Measurements from ENCODE around the gene PDXK.

Gene PDXK

DNA sequence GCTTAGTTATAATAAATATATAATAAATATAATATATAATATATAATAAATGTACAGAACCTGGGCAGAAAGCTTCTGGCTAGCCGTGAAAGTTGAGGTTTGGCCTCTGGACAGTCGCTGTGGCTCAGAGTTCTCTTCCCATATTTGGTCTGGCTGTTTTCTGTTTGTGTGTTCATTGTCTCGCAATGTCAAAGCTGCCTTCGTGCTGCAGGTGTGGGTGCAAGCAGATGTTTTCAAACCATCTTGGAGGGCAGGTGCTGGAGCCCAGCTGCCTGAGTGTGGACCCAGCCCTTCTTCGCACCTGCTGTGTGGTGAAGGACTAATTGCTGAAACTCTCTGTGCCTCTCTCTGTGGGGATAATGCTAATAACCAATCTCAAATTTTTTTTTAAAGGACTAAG lies 60.7 kb downstream of the PDXK start:
- no peak for DNase-seq (ENCODE audit: low read depth in 2 of 2)

DNA sequence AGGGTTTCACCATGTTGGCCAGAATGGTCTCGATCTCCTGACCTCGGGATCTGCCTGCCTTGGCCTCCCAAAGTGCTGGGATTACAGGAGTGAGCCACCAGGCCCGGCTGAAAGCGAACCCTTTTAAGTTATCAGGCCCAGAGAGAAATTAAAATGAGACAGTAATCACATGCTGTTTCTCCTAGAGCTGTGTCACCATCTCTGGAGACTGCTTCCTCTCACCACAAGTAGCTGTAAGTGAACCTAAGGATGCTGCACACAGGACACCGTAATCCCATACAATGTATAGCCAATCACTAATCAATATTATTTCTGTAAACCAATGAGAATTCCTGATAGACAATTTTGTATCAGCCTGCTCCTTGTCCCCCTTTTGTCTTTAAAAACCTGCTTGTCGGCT lies 62.9 kb downstream of the PDXK start:
- DNase-seq (ENCODE audit: low read depth in 2 of 2): no peak

DNA sequence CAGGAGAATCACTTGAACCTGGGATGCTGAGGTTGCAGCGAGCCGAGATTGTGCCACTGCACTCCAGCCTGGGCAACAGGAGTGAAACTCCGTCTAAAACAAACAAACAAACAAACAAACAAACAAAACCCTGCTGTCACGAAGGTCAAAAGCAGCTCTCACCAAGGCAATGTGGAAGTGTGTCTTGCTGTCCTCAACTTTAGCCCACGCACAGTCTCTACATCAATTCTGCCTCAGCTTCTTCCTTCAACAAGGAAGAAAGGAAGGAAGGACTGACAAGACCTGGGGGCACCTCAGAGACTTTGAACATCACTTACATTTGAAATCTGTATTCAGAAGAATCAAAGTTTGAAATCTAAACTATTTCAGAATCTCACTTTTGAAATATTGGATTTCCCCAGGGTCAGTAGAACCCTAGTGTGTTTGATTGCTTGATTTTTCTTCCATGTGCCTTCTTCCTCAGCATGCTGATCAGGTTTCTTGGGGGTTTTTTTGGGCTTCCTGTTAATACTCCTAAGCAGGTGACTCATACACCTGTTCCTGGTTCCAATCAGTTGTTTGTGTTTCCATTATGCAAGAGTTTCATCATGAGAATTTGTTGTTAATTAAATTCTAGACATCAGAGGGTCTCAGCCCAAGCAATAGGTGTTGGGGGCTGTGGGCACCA lies 63.6 kb downstream of the PDXK start:
- no peak for DNase-seq (ENCODE audit: low read depth in 2 of 2)

DNA sequence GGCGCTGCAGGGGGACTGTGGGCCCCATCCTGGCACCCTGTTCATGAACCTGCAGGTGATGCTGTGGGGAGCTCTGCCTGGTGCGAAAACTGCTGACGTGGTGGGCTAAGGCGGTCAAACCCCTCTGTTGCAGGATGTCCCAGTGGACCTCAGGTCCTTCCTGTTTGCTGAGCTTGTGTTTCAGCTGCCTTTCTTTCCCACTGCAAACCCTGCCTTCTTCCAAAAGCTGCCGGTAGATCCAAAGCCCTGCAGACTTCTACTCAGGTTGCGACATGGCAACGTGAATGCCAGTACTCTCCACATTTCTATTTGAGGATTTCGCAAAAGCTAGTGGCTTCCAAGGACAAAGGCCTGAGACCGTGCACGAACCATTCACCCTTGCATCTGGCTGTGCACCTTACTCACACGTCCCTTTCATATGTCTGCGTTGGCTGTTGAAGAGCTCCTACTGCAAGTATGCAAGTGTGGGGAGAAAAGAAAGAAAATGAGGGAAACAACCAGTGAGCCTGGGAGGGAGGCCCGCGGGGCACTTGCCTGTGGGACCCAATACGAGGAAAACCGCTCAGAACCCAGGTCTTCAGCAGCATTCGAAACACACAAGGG lies 64.3 kb downstream of the PDXK start:
- DNase-seq (ENCODE audit: low read depth in 2 of 2): no peak

DNA sequence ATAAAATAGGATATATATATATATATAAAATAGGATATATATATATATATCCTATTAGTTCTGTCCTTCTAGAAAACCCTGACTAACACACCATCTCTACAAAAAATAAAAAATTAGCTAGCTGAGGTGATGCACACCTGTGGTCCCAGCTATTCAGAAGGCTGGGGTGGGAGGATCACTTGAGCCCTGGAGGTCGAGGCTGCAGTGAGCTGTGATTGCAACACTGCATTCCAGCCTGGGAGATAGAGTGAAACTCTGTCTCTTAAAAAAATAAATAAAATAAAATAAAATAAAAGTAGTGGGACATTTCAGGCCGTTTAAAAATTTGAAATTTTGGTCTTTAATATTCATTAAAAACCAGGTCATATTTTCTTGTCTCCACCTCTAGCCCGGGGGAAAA lies 66.2 kb downstream of the PDXK start:
- DNase-seq (ENCODE audit: low read depth in 2 of 2): no peak

DNA sequence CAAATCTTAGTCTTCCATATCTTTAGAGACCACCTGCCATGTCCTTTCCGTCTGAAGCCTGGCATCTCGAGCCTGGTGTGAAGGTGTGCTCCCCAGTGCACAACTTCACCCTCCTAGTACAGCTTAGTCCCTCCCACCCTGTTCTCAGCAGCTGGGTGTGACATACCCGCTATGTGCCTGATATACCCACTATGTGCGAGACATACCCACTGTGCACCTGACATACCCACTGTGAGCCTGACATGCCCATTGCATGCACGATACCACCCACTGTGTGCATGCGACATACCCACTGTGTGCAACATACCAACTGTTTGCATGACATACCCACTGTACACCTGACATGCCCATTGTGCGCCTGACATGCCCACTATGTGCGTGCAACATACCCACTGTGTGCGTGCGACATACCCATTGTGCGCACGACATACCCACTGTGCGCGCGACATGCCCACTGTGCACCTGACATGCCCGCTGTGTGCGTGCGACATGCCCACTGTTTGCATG lies 67.4 kb downstream of the PDXK start:
- DNase-seq (ENCODE audit: low read depth in 2 of 2): no peak

DNA sequence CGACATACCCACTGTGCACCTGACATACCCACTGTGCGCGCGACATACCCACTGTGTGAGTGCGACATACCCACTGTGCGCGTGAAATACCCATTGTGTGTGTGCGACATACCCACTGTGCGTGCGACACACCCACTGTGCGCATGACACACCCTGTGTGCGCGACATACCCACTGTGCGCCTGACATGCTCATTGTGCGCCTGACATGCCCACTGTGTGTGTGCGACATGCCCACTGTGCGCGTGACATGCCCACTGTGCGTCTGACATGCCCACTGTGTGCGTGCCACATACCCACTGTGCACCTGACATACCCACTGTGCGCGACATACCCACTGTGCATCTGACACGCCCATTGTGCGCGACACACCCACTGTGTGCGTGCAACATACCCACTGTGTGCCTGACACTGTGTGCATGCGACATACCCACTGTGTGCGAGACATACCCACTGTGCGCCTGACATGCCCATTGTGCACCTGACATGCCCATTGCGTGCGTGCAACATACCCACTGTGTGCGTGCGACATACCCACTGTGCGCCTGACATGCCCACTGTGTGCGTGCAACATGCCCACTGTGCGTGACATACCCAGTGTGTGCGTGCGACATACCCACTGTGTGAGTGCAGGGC lies 68.0 kb downstream of the PDXK start:
- DNase-seq (ENCODE audit: low read depth in 2 of 2): no peak

DNA sequence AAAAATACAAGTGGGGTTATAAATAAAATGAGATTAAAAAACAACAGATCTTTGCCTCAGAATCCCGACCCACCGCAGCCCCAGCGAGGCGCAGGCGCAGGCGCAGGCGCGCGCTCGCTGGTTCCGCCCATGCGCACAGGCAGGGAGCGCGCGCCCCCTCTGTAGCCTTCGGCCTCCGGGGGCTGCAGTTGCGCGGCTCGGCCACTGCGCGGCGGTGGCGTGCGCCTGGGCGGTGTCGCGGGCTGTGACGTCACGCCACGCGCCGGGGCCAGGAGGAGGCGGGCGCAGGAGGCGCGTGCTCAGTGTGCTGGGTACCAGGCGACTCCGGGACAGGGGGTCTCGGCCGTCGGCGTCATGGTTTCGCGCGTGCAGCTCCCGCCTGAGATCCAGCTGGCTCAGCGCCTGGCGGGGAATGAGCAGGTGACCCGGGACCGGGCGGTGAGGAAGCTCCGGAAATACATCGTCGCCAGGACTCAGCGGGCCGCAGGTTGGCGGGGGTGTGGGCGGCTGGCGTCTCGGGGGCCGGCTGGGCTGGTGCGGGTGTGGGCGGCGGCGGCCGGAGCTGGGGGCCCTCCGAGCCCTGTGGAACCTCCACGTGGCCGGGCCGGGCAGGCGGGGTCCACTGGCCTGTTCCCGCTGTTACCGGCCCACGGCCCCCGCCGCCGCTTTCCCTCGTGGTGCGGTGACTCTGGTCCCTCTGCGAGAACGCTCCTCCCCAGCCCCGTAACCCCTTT lies 70.5 kb downstream of the PDXK start, which contains the start of gene RRP1:
Gene RRP1 (plus strand): TSS at position 302 of the 734 bp plus-strand sequence. CDS start 53 bp downstream, at position 355.
- DNase-seq (ENCODE audit: low read depth in 2 of 2): peak; percentile 86 to 89

DNA sequence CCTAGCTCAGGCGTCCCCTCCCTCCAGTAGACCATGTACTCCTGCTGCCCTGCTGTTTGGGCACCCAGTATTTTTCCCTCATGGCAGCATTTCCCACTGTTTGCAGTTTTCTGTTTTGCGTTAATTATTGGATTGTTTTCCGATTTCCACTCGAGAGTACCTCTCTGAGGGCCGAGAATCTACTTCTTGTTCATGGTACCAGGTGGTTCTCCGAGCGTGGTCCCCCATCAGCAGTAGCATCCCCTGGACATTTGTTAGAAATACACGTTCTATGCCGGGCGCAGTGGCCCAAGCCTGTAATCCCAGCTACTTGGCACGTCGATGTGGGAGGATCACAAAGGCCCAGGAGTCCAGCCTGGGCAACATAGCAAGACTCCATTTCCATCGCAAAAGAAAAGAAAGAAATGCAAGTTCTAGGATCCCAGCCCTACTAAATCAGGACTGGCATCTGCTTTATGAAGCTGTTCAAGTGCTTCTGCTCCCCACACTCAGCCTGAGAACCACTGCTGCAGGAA lies 71.1 kb downstream of the PDXK start:
- no peak for DNase-seq (ENCODE audit: low read depth in 2 of 2)

DNA sequence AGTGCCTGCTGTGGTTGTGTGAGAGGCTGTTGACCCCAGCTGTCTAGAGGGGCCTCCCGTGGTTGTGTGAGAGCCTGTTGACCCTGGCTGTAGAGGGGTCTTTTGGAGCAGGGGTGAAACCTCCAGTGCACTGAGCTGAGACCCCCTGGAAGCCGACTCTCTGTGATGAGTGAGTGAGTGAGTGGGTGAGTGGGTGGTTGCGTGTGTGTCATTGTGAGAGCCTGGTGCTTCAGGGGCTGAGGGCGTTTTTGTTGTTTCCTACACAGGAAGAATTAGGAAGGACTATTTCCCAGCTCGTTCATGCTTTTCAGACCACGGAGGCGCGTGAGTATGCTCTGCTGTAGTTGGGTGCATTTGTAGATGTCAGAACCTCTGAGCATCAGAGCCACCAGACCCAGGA lies 73.5 kb downstream of the PDXK start:
- DNase-seq (ENCODE audit: low read depth in 2 of 2): no peak

DNA sequence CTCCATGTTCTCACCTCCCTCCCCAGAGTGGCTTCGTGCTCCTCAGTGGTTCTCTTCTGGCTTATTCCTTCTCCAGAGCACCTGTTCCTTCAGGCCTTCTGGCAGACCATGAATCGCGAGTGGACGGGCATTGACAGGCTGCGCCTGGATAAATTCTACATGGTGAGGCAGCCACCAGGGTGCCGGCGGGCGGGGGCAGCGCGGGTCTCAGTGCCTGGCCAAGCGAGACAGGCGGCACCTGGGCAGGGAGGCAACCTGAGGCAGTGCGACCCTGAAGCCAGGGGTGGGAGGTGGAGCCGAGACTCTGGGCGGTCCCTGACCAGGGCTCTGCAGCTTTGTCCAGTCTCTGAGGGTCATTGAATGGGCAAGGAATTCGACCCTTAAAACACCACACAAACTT lies 74.3 kb downstream of the PDXK start:
- DNase-seq (ENCODE audit: low read depth in 2 of 2): no peak

DNA sequence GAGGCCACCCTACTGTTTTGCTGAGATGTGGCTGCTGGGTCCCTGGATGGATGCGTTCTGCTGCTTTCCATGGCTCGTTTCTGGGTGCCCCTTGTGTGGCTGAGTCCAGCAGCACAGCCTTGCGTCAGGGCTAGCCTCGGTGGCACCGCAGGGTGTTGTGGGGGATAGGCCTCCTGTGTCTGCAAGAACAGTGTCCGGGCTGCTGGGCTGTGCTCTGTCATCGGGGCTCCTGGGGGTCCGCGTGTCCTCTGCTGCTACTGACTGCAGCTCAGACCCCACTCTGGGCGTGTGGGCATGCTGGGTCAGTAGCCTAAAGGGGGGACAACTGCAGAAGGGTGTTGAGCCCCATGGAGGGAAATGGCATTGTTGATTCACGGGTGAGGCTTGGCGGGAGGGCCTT lies 75.4 kb downstream of the PDXK start:
- no peak for DNase-seq (ENCODE audit: low read depth in 2 of 2)

DNA sequence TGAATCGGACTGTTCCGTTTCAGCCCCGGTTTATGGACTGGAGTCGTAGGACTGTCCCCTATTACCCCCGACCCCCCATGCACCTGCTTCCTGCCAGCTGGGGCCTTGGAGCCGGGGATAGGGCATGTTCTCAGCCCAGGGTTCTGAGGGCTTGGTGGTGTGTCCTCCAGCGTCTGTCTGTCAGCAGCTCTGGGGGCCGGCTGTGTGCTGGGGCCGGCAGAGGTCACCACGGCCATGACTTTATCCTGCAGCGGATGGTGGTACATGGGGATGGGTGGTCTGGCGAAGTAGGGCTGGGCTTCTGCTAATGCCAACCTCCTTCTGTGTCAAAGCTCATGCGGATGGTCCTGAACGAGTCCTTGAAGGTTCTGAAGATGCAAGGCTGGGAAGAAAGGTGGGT lies 75.9 kb downstream of the PDXK start:
- DNase-seq (ENCODE audit: low read depth in 2 of 2): no peak

DNA sequence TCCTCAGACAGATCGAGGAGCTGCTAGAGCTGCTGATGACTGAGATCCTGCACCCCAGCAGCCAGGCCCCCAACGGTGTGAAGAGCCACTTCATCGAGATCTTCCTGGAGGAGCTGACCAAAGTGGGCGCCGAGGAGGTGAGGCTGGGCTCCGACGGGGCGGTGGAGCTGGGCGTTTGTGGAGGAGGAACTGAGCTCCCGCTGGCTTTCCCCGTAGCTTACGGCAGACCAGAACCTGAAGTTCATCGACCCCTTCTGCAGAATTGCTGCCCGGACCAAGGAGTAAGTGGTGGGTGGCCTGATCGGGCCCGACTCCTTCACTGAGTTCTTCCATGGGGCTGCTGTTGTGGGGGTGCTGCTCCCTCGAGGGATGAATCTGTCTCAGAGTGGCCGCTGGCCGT lies 78.5 kb downstream of the PDXK start:
- no peak for DNase-seq (ENCODE audit: low read depth in 2 of 2)

DNA sequence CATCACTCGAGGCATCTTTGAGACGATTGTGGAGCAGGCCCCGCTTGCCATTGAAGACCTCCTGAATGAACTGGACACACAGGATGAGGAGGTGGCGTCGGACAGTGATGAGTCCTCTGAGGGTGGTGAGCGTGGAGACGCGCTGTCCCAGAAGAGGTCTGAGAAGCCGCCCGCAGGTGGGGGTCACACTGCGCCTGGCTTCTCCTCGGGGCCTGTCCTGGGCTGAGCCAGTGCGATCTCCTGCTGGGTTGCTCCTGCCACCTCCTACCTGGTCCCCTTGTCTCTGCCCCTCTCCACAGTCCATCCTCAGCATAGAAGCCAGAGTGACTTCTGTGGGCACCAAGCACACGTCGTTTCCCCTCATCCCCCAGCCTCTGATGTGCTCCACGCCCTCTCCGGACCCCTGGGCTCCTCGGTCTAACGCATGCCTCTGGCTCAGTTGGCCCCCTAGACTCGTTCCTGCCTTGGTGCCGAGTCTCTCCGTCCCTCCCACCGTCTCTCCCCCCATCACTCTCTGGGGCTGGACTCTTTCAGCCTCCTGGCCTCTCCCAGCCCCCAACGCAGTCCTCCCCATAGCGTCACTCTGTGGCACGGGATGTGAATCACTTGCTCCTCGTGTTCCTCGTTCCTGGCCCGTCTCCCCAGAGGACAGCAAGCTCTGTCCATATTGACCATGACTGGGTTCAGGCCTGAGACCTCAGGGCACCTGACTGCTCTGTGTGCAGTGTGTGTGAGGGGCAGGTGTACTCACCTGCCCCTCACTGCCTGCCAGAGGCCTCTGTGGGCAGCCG lies 79.2 kb downstream of the PDXK start:
- DNase-seq (ENCODE audit: low read depth in 2 of 2): no peak

DNA sequence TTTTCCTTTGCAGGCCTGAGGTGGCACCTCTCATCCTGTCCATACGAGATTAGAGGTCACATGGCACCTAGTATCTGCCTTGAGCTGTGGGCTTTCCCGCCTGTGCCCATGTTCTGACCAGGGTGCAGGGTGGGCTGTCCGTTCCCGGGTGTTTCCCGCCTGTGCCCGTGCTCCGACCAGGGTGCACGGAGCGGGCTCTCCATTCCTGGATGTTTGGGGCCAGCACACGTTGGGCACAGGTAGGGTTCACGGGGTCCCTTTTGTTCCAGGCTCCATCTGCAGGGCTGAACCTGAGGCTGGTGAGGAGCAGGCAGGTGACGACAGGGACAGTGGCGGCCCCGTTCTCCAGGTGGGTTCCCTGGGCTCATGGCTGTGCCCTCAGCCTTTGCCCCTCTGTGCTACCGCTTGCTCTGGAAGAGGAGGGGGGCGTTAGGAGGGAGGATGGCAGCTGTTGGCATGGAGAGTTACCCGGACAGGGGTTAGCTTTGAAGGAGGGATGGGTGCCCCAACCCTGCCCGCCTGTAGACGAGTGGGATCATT lies 80.4 kb downstream of the PDXK start:
- no peak for DNase-seq (ENCODE audit: low read depth in 2 of 2)

DNA sequence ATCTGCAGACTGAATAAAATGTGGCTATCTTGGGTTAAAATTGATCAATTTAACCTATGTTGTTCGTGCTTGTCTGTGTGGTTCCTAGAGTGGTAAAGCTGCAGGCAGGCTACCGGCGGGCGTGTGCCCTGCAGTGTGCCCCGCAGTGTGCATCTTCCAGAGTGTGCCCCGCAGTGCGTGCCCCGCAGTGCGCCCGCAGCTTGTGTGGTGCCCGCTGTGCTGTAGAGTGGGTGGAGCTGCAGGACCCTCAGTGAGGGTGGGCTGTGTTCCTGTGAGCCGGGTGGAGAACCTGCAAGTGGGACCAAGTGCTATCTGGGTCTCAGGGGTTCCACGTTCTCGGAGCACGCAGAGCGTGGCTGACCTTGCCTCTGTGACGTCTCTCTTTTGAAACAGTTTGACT lies 81.2 kb downstream of the PDXK start:
- no peak for DNase-seq (ENCODE audit: low read depth in 2 of 2)

DNA sequence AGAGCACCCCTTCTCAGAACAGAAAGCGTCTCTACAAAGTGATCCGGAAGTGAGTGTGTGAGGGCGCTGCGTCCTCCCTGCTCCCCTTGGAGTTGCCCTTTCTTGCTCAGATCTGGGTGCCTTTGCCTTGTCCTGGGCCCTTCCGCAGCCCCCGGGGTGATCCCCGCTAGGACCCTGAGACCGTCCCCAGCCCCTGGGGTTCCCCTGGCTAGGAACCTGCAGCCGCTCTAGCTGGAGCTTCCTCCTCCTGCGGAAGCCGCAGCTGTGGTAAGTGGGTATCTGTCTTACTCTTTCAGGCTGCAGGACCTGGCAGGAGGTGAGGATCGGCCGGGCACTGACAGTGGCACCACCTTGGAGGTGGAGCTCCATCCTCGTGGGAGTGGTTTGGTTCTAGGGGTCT lies 81.6 kb downstream of the PDXK start:
- no peak for DNase-seq (ENCODE audit: low read depth in 2 of 2)

DNA sequence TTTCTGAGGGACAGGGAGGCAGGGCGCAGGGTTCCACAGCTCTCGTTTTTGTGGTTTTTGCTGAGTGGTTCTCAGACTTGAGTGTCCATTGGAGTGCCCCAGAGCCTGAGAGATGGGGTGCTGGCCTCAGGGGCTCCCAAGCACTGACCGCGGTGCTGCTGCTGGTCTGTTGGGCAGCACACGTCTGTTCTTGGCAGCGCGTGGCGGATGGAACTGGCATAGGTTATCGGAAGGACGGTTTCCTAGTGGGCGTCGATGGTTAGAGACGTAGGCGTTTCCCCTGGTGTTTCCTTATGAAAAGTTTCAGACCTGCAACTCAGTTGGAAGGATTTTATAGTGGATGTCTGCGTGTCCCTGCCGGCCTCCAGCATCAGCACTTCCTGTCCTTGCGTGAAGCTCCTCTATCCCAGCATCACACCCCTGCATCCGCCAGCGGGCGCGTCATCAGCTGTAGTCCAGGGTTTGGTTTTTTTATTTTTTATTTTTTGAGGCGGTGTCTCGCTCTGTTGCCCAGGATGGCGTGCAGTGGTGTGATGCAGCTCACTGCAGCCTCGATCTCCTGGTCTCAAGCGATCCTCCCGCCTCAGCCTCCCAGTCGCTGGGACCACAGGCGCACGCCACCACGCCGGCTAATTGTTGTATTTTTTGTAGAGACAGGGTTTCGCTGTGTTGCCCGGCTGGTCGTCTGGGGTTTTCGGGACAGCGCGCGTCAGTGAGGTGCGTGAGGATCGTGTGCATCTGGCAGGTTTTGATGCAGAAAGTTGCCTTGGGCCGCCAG lies 82.3 kb downstream of the PDXK start:
- no peak for DNase-seq (ENCODE audit: low read depth in 2 of 2)

DNA sequence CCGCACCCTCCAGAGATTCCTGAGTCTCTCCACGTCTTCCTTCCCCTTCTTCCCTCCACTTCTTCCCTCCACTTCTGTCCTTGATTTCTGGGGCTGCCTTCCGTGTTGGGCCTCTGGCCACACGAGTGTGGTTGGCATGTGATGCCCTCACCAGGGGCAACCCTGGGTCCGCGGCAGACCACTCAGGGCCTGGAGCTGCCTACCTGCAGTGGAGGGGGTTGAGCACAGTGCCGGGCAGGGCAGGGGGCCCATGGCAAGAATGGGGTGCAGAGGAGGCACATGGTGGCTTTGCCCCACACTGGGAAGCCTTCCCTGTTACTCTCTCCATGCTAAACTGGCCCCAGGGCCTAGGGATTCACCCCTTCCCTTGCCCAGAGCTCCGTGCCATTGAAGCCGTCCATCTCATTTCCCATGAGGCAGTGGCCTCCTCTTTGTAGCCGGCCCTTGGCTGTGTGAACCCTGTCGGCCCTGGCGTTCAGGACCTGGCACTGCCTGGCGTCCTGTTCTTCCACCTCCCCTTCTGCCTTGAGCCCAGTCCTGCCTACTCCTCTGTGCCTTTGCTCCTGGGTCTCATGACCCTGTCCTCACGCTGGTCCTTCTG lies 83.9 kb downstream of the PDXK start:
- no peak for DNase-seq (ENCODE audit: low read depth in 2 of 2)
